Measurements from ENCODE around the gene SMLR1. TPM values are rescaled to one million over a fixed set of nuclear protein-coding genes. Genes with fewer than 3 reads are reported as not detected.

The SMLR1 gene
- total RNA-seq, 2 donors from 2014 or later = not detected

DNA sequence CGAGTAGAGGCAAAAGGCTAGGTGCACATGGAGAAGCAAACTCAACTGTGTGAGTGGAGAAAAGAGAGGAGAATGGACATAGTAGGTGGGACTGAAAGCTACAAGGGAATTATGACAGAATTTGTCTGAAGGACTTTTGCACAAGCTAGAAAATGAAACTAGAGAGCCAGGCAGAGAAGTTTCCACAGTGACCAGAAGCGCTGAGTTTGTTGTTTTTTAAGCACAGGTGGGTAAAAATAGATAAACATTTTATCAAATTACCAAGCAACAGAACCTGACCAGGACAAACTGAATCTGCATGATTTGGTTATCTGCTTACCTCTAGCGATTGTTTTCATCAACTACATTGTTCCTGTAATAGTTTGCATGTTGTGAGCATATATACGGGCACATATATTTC, 38.6 kb downstream of the SMLR1 start:
- no peaks in the 10 kb centered on the region for H3K36me3 ChIP-seq
- intact Hi-C loops (cut with DNase I) = no loop called here
- no peaks in the 10 kb centered on the region for H3K9me3 ChIP-seq

DNA sequence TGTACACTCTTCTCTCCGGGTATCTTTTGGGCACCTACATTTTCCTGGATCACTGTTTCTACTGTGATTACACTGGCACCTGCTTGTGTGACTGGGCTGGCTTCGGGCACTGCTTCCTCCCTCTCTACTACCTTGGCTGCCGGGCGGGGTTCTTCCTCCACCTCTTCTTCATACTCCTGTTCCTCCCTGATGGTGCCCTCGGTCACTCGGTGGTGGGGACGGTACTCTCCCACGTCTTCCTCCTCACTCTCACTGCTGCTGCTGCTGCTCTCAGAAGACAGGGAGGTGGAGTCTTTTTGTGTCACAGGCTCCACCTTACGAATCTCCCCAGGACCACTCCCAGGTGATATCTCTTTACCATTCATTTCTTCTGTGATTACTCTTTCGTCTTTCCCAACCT, 42.5 kb downstream of the SMLR1 start:
- no peaks in the 10 kb centered on the region for H3K36me3 ChIP-seq
- no peaks in the 10 kb centered on the region for H3K27me3 ChIP-seq
- H3K4me1 ChIP-seq = no peaks in the 10 kb centered on the region
- H3K4me3 ChIP-seq = no peak overlapping the region
- DNase-seq = no peak
- TF ChIP-seq, protein P1, sequence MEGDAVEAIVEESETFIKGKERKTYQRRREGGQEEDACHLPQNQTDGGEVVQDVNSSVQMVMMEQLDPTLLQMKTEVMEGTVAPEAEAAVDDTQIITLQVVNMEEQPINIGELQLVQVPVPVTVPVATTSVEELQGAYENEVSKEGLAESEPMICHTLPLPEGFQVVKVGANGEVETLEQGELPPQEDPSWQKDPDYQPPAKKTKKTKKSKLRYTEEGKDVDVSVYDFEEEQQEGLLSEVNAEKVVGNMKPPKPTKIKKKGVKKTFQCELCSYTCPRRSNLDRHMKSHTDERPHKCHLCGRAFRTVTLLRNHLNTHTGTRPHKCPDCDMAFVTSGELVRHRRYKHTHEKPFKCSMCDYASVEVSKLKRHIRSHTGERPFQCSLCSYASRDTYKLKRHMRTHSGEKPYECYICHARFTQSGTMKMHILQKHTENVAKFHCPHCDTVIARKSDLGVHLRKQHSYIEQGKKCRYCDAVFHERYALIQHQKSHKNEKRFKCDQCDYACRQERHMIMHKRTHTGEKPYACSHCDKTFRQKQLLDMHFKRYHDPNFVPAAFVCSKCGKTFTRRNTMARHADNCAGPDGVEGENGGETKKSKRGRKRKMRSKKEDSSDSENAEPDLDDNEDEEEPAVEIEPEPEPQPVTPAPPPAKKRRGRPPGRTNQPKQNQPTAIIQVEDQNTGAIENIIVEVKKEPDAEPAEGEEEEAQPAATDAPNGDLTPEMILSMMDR (IDR thresholded peaks at IDR 0.05) = no peak
- no peak overlapping the region for H3K9ac ChIP-seq (ENCODE audit: low read depth in 2 of 2, low read length in 2 of 2)
- H3K27ac ChIP-seq = no peak overlapping the region
- intact Hi-C loops (cut with DNase I) = no loop called here
- no peaks in the 10 kb centered on the region for H3K9me3 ChIP-seq

More for the DNA sequence above, 38.6 kb downstream of the SMLR1 start:
- TF ChIP-seq, protein P1 (IDR thresholded peaks at IDR 0.05) = no peak
- no peak overlapping the region for H3K27ac ChIP-seq
- H3K4me3 ChIP-seq = no peak overlapping the region
- no peaks in the 10 kb centered on the region for H3K27me3 ChIP-seq
- DNase-seq = no peak
- no peak overlapping the region for H3K9ac ChIP-seq (ENCODE audit: low read depth in 2 of 2, low read length in 2 of 2)
- no peaks in the 10 kb centered on the region for H3K4me1 ChIP-seq

DNA sequence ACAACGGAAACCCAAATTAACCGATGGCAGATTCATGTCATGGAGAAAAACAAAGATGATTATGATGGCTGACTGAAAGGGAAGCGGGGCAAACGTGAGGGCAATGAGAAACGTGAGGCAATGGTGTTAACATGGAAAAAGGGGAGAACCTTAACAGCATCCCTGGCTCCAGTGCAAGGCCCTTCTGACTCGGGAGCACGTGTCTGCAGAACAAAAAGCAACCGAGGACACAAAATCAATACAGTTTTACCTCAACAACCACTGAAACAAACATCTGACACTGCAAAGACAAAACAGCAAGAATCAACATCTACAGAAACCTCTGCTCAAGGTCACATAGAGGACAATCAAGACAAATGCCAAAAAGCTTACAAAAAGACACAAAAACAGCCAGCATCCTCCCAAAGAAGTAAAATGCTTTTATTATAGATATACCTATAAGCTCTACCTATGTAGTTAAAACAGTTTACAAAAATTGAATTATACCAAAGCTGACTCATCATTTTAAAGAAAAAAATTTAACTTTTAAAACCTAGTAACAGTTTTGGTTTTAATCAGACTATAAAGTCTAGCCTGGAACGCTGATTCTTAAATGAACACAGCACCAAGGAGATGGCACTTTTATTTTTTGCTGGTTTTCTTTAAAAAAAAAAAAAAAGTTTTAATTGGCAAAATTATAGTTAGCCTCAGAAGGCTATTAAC, 43.1 kb downstream of the SMLR1 start:
- Histone ChIP-seq H3K9me3 (no peaks in the 10 kb centered on the region), H3K27me3 (no peaks in the 10 kb centered on the region), H3K27ac (no peak overlapping the region), H3K9ac (ENCODE audit: low read depth in 2 of 2, low read length in 2 of 2) (no peak overlapping the region), H3K4me3 (no peak overlapping the region), H3K36me3 (no peaks in the 10 kb centered on the region), H3K4me1 (no peaks in the 10 kb centered on the region)
- intact Hi-C loops (cut with DNase I) = no loop called here
- no peak for DNase-seq
- TF ChIP-seq, protein P1 (IDR thresholded peaks at IDR 0.05) = no peak

DNA sequence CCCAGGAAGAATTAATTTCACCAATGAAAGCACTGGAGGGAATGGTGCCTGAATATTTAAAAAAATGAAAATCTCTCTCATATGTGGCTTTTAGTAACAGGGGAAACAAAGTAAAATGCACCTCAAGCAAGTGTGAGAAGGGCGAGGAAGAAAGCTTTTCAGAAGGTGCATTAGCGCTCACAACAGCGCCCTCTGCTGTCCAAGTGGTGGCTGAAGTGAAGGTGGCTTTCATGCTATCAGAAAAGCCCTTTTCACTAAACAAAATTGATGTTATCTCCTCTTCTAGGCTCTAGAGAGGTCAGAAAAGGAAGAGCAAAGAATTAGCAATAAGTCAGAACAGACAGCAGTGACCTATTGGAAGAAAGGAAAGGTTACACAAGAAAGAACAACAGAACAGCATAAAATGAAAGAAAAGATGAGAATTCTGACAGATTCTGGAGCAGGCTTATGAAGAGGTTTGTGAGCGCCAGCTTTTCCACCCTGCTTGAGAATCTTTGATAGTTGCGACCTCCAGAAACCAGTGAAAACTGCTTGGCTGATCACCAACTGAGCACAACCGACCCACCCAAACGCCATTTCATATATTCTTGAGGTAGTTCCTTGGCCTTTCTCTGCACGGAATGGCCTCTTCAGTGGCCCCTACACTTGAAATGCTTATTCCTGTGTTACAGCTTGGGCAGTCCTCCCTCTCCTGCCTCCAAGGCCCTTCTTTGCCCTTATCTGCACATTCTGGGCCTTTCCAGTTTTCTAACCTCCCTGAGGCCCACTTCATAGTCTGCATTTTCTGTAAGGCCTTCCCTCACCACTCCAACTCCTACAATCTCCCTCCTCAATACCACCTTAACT, 45.3 kb downstream of the SMLR1 start:
- no peak overlapping the region for H3K27ac ChIP-seq
- peak; percentile 77 for DNase-seq
- H3K36me3 ChIP-seq = no peaks in the 10 kb centered on the region
- no peaks in the 10 kb centered on the region for H3K4me1 ChIP-seq
- H3K4me3 ChIP-seq = no peak overlapping the region
- H3K9ac ChIP-seq (ENCODE audit: low read depth in 2 of 2, low read length in 2 of 2) = no peak overlapping the region
- H3K27me3 ChIP-seq = no peaks in the 10 kb centered on the region
- intact Hi-C loops (cut with DNase I) = no loop called here
- H3K9me3 ChIP-seq = no peaks in the 10 kb centered on the region
- TF ChIP-seq, protein P1 (IDR thresholded peaks at IDR 0.05) = peak; percentile 88

DNA sequence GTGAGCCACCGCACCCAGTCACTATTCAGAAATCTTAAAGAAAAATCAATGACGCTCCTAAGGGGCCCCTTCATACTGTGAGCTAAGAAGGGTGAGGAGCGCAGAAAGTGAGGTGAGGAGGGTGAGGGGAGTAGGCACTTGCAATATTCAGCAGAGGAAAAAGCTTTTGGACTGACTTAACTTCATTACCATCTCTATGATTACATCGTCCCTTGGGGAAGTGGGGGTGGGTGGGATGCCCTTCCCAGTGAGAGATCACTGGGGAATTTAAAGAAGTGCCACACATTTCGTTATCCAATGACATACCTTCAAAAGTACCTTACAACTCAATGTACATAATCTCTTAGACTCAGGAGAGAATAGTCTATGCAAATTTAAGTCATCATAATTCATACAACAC, 46.5 kb downstream of the SMLR1 start:
- Histone ChIP-seq H3K4me3 (no peak overlapping the region), H3K9me3 (no peaks in the 10 kb centered on the region), H3K27ac (no peak overlapping the region), H3K27me3 (no peaks in the 10 kb centered on the region), H3K36me3 (no peaks in the 10 kb centered on the region), H3K4me1 (no peaks in the 10 kb centered on the region), H3K9ac (ENCODE audit: low read depth in 2 of 2, low read length in 2 of 2) (no peak overlapping the region)
- TF ChIP-seq, protein P1 (IDR thresholded peaks at IDR 0.05) = no peak
- no peak for DNase-seq
- intact Hi-C loops (cut with DNase I) = no loop called here
